ENCODE measurements around the gene PRKCB.

Gene PRKCB

DNA sequence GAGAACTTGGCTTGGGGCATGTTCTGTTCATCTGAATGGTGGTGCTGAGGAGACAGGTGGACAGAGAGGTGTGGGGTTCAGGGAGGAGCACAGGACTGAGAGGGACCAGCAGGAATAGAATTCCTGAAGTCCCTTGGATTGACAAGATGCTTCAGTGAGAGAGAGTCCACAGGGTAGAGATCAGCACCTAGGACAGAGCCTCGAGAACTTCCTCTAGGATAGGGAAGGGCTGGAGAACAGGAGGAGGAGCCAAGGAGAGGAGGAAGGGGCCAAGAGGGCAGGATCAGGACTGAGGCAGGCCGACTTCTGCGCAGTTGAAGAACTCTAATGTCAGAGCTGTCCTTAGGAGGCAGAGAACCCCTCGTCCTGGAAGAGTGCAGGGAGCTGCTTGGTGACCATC, 138.4 kb downstream of the PRKCB start:
- no peak for DNase-seq

GRCh38 chr16:23975293-23975692, 139.5 kb downstream of the PRKCB start:
- no peak for DNase-seq

DNA sequence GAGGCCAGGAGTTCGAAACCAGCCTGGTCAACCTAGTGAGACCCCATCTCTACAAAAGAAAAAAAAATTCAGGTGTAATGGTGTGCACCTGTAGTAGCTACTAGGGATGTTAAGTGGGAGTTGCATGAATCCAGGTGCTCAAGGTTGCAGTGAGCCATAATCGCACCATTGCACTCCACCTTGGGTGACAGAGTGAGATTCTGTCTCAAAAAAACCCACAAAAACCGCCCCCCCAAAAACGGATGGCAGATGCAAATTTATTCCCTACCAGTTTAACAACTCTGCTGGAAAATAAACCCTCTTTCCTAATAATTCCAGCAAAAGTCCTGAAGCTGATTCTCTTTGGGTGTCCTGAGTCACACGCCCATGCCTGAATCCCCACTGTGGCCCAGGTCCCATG, 140.3 kb downstream of the PRKCB start:
- no peak for DNase-seq

DNA sequence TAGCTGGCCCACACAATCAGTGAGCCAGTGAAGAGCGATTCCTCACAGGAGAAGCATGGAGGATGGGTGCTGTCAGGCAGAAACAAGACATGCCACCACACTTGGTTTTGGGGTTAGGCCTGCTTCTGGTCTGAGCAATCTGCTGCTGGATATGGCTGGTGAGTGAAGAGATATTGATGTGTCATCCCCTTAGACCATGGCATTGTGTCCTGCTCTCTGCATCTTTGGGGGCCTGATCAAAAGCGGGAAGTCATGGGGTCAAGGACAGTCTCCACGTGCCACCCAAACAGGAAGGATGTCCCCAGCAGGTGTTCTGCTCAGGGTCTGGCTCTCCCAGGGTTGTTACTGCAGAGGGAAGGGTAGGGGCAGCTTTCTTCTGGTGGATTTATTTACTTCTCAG, 140.7 kb downstream of the PRKCB start:
- no peak for DNase-seq

DNA sequence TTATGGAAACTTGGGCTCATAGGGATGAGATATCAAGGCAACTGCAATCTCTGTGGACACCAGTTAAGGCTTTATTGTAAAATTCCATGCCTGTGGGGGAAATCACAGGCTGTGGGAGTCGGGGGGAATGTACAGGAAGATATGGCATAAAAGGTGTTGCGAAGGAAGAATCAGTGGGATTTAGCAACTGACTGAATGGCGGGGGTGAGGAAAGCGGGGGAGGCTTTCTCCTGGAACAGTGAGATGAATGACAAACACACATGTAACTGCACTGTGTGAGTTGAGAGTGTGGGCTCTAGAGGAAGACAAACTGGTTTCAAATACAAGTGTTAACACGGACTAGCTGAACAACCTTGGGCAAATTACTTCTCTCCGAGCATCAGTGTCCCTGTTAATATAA, 143.7 kb downstream of the PRKCB start:
- DNase-seq, result no peak

DNA sequence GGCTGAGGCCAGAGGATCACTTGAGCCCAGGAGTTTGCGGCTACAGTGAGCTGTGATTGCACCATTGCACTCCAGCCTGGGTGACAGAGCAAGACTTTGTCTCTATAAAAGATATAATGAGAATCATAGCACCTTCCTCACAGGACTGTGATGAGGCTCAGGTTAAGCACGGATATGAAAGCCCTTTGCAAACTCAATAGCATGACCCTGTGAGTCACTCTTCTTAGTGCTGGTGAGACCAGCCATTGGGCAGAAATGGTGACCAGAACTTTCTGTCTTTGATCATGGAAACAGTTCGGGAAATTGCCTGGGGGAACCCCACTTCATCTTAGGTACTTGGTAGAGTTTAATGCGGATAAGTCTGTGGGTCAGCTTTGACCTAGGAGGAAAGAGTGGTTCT, 144.2 kb downstream of the PRKCB start:
- DNase-seq, result no peak

DNA sequence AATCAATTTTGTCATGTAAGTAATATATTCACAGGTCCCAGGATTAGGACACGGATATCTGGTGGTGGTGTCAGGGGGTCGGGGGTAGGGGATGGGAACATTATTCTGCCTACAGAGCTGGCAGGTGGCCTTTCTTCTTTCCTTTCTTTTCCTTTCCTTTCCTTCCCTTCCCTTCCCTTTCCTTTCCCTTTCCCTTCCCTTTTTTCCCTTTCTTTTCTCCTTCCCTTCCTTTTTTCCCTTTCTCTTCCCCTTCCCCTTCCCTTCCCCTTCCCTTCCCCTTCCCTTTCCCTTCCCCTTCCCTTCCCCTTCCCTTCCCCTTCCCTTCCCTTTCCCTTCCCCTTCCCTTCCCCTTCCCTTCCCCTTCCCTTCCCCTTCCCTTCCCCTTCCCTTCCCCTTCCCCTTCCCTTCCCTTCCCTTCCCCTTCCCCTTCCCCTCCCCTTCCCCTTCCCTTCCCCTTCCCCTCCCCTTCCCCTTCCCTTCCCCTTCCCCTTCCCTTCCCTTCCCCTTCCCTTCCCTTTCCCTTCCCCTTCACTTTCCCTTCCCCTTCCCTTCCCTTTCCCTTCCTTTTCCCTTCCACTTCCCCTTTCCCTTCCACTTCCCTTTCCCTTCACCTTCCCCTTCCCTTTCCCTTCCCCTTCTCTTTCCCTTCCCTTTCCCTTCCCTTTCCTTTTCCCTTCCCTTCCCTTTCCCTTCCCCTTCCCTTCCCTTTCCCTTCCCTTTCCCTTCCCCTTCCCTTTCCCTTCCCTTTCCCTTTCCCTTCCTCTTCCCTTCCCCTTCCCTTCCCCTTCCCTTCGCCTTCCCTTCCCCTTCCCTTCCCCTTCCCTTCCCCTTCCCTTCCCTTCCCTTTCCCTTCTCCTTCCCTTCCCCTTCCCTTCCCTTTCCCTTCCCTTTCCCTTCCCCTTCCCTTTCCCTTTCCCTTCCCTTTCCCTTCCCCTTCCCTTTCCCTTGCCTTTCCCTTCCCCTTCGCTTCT, 145.9 kb downstream of the PRKCB start:
- no peak for DNase-seq

DNA sequence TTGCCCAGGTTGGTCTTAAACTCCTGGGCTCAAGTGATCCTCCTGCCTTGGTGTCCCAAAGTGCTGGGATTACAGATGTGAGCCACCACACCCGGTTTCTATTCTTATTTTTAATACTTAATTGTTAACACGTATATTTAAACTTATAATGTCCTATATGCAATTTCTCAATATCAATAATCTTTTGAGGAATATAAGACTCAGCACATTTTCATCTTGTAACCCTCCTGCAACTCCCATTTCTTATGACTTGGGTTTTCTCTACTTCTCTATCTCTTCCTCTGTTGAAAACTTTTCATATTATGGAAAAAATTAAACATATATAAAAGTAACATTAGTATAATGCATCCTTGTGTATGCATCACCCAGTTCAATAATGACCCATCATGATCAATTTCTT, 150.7 kb downstream of the PRKCB start:
- DNase-seq, result no peak

DNA sequence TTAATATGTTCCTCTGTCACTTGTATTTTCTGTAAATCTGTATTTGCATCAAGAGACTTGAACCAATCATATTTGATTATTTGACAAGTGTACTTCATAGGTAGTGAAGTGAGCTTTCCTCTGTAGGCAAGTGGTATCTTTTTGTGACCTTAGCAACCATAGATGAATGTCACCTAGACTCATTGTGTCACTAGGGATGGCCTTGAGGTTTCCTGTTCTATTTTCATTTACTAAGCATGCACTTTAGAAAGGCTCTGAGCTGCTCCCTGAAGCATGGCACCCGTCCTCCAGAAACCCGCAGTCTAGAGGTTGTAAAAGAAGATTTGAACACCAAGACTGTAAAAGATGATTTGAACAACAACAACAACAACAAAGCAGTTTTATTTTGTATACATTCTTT, 151.7 kb downstream of the PRKCB start:
- no peak for DNase-seq

GRCh38 chr16:23990507-23990906, 154.7 kb downstream of the PRKCB start:
- DNase-seq, result no peak

DNA sequence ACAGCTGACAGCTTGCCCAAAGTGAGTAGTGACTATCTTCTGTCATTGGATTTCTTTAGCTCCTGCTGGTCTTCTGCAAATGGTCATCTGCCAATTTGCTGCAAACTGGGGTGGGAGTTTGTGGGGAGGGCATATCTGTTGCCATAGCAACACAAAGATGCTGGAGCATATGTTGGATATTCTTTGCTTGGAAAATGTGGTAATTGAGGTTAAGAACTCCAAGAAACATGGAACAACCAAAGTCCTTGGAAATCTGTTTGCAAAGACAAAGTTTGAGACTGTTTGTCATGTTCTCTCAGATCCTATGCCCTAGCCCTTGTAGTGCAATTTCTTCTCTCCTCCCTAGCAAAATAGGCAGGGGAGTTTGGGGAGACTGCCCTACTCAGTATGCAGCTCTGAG, 155.3 kb downstream of the PRKCB start:
- DNase-seq, result no peak

- DNase-seq, result no peak
Measured at GRCh38 chr16:23994615-23995014, 158.8 kb downstream of the PRKCB start.

DNA sequence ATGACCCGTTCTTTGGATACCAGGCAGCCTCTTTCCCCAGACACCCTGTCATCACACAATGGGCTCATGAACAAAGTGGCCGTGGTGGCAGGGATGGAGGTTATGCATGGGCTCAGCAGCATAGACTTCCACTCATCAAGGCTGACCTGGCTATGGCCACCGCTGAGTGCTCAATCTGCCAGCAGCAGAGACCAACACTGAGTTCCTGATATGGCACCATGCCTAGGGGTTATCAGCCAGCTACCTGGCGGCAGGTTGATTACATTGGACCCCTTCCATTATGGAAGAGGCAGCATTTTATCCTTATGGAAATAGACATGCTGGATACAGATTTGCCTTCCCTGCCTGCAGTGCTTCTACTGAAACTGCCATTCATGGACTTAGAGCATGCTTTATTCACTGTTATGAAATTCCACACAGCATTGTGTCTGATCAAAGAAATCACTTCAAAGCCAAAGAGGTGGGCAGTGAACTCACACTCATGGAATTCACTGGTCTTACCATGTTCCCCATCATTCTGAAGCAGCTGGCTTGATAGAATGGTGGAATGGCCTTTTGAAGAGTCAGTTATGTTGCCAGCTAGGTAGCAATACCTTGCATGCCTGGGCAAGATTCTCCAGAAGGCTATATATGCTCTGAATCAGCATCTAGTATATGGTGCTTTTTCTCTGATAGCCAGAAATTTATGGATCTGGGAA, 160.6 kb downstream of the PRKCB start:
- DNase-seq, result no peak

DNA sequence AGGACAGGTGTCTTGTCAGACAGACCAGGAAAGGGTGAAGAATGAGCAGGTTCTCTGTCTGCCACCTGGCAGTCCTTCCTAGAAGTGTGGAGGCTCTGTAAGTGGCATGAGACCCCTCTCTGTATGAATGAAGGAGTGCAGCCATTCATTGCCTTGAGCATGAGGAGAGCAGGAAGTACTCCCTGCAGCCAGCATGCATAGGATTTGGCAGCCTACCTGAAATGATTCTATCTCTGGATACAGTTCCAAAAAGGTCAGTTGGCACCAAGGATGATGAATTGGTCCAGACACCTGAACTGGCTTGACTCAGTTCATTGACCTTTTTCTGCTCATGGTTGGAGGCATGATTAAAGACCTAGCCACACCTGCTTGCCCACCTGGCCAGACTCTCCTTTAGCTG, 163.0 kb downstream of the PRKCB start:
- no peak for DNase-seq

GRCh38 chr16:23999663-24000062, 163.9 kb downstream of the PRKCB start:
- no peak for DNase-seq

DNA sequence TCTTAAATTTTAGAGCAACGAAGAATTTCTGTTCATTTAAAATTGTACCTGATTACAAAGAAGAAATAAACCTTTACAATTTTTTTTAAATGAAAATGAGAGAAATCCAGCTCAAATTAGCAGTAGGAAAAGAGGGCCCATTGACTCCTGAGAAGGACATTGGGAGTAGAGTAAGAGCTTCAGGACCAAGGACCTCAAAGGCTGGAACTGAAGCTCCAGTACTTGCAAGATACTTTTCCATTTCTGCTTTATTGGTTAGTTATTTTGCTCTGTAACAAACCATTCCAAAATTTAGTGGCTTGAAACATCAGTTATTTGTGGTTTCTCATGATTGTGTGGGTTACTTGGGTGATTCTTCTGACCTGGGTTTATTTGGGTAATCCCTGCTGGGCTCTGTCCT, 165.9 kb downstream of the PRKCB start:
- DNase-seq, result no peak

DNA sequence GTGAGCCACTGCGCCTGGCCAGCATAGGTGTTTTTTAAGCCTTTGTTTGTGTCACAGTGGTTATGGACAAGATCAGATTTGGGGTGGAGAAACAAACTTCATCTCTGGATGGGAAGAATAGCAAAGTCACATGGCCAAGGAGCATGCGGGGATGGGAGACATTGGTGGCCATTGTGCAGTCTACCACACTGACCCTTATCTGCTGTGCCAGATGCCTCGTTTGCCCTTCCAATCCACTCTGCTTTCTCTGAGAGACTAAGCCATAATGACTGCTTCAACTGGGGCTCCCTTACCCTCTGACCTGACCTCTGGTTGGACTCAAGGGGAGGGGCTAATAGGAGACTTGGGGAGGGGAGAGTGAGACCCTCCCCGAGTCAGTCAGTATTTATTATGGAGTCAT, 166.8 kb downstream of the PRKCB start:
- DNase-seq, result no peak

DNA sequence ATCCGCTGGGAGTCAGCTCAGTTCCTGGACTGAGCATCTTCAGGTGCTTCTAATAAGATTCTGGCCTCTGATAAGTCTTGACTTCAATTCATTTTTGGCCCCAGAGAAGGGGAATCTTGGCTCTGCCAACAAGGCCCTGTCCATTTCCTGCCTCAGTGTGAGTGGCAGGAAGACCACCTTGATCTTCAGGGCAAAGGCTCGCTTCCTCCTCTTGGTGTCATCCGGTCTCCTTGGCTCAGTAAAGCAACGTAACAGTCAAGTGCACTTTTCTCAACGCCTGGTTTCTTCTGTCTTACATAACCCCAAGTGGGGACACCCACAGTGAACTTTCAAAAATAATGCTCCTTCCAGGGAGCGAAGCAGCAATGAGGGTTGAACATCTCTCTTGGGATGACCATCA, 169.8 kb downstream of the PRKCB start:
- no peak for DNase-seq

DNA sequence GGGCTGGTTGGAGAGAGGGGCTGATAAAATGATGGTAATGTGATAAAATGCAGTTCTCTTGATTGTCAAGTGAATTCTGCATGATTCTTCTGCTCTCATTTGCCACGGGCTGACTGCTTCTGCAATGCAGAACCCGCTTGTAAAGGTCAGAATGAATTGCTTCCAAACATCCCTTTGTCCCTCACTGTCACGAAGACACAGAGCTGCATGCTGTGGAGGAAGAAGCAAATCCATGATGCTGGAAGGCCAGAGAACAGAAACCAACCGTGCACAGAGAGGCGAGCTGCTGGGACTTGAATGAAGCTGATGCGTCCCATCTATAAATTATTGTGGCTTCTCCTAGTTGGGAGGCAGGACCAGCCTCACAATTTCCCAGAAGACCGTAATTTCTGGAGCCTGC, 171.6 kb downstream of the PRKCB start:
- DNase-seq, result no peak

GRCh38 chr16:24007934-24008333, 172.2 kb downstream of the PRKCB start:
- DNase-seq, result no peak

GRCh38 chr16:24009098-24009497, 173.3 kb downstream of the PRKCB start:
- no peak for DNase-seq

DNA sequence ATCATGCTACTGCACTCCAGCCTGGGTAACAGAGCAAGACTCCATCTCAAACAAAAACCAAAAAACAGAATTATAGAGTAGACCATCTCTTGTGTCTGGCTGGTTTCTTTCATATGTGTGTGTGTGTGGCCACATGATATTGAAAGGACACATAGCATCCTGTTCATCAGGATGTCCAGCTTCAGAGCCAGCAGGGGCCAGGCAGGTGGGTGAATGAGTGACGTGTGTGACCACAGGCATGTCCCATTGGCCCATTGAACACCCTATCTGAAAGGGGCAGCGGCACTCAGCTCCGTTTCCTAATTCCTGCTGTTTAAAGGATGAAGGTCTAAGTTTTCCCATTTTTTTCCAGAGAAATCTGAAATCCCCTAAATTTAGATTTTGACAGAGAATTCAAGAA, 174.2 kb downstream of the PRKCB start:
- no peak for DNase-seq

DNA sequence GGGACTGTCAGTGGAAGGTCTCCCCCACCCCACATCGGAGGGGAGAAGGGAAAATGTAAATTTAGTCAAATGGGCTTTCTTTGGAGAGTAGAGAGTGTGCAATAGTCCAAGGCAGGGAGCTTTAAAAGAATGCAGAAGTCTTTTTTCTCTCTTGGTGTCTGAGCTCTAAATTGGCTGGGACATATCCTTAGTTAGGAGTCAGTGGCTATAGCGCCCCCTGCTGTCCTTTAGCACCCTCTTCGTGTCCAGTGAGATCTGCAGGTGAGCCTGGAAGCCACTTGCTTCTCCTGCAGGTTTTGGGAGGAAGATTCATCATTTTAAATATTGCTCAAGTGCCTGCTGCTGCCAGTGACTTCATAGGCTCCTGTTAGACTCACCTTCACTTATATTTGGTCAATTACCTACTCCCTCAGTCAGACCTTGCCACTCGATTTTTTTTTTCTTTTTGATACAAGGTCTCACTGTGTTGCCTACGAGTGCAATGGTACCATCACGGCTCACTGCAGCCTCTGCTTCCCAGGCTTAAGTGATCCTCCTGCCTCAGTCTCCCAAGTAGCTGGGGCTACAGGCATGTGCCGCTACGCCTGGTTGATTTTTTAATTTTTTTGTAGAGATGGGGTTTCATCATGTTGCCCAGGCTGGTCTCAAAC, 174.8 kb downstream of the PRKCB start:
- no peak for DNase-seq

DNA sequence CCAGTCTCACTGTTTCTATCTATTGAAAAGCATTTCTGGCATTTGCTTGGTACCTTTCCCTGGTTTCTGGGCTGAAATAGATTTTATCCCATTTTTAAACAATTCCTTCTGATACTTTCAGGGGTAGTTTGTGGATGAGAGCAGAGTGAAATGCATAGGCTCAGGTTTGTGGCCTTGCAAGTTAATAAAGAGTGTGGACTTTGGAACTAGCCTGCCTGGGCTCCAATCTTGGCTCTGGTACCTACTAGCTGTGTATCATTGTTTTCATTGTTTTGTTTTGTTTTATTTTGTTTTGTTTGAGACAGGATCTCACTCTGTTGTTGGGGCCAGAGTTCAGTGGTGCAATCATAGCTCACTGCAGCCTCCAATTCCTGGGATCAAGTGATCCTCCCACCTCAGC, 175.5 kb downstream of the PRKCB start:
- DNase-seq, result no peak
